ENCODE measurements around the gene FBF1. TPM values are rescaled to one million over a fixed set of nuclear protein-coding genes. Genes with fewer than 3 reads are reported as not detected.
A peak's percentile ranks its signal among the peaks of the same experiment; 100 is the strongest.

The FBF1 gene
- total RNA-seq, 1 donor from 2014 or later = 5.1 TPM

DNA sequence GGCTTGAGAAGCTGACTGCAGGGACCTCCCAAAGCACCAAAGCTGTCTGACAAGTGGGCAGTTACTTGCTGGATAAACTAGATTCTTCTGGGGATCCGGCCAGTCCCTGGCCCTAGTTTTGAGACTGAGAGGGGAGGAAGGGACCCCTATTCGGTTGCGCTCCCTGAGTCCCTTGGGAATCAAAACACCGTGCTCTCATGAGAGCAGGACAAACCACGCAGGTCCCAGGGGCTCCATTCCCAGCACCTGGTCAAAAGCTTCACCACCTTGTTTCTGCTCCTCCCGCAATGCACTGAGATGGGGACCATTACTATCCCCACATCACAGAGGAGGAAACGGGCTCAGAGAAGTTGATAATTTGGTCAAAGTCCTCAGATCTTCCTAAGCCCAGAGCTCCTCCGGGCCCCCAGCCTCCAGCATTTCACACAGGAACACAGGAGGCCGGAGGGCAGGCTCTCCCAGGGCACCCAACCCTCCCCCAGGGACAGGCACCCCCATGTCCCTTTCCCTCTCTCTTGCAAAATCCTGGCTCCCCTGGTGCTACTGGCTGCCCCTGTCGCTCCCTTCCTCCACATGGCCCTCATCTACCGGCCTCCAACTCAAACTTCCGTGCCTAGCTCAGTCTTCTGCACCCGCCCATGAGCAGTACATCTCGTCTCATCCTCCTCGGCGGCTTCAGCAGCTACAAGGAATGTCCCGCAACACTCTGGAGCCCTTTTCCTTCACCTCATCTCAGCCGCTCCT is 47.4 kb downstream of the FBF1 start:
- Mint-ChIP-seq H3K4me1 (ENCODE audit: low read depth, unreplicated experiment) (peaks cover 11% of the 10 kb centered on the region), H3K4me3 (ENCODE audit: unreplicated experiment) (peak overlapping the region; percentile 69)

DNA sequence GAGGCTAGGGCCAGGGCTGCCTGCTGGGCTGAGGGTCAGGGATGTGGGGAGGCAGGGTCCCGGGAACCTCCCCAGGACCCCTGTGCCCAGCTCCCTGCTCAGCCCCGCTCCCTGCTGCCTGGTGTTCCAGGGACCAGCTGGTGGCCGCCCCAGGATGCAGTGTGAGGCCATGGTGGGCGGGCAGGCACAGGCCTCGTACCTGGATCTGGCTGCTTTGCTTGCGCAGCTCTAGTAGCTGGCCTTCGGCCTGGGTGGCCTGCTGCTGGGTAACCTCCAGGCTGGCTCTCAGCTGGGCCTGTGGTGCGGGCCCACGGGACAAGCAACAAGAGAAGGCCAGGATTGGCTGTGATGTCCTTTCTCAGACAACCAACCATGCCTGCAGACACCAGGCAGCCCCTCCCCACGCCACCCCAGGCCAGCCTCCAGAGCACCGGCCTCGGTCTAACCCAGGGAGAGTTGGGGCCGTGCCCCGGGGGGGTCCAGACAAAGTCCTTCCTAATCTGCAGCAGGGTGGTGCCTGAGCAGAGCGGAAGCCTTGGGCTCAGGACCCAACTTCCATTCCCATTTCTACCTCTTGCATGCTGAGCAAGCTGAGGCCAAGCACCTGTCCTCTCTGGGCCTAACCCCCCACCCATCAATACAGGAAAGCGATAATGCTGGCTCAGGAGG is 48.2 kb downstream of the FBF1 start:
- Histone ChIP-seq H3K36me3 (ENCODE audit: insufficient read depth, low read length) (peaks cover 4% of the 10 kb centered on the region), H4K20me1 (ENCODE audit: insufficient read depth, low read length) (peaks cover 26% of the 10 kb centered on the region), H3K9me3 (ENCODE audit: insufficient read depth, low read depth, low read length) (no peaks in the 10 kb centered on the region), H3K9ac (ENCODE audit: low read length) (no peak overlapping the region), H3K27ac (ENCODE audit: low read depth, low read length) (no peak overlapping the region), H2AFZ (ENCODE audit: low read depth, low read length) (no peak overlapping the region), H3K4me2 (ENCODE audit: low read length) (no peak overlapping the region), H3K79me2 (ENCODE audit: insufficient read depth, low read length) (peaks cover 19% of the 10 kb centered on the region), H3K27me3 (ENCODE audit: insufficient read depth, low read length) (no peaks in the 10 kb centered on the region), H3K4me3 (ENCODE audit: insufficient read depth, low read depth, low read length) (no peak overlapping the region), H3K4me1 (ENCODE audit: insufficient read depth, low read length) (peaks cover 12% of the 10 kb centered on the region)
- no peak for FAIRE-seq
- no peak for TF ChIP-seq EZH2 (IDR thresholded peaks at IDR 0.05; ENCODE audit: insufficient read depth, low read length)
- TF ChIP-seq, protein P1, sequence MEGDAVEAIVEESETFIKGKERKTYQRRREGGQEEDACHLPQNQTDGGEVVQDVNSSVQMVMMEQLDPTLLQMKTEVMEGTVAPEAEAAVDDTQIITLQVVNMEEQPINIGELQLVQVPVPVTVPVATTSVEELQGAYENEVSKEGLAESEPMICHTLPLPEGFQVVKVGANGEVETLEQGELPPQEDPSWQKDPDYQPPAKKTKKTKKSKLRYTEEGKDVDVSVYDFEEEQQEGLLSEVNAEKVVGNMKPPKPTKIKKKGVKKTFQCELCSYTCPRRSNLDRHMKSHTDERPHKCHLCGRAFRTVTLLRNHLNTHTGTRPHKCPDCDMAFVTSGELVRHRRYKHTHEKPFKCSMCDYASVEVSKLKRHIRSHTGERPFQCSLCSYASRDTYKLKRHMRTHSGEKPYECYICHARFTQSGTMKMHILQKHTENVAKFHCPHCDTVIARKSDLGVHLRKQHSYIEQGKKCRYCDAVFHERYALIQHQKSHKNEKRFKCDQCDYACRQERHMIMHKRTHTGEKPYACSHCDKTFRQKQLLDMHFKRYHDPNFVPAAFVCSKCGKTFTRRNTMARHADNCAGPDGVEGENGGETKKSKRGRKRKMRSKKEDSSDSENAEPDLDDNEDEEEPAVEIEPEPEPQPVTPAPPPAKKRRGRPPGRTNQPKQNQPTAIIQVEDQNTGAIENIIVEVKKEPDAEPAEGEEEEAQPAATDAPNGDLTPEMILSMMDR (IDR thresholded peaks at IDR 0.05; ENCODE audit: insufficient read depth, low read depth, low read length) = no peak
- H3K27me3 Mint-ChIP-seq (ENCODE audit: low read depth, unreplicated experiment) = no peaks in the 10 kb centered on the region
- H3K27ac Mint-ChIP-seq (ENCODE audit: unreplicated experiment) = no peak overlapping the region
- no peak overlapping the region for H3K4me3 Mint-ChIP-seq (ENCODE audit: unreplicated experiment)
- H3K36me3 Mint-ChIP-seq (ENCODE audit: low read depth, unreplicated experiment) = peaks cover 11% of the 10 kb centered on the region
- no peak for DNase-seq (ENCODE audit: low read depth)
- H3K4me1 Mint-ChIP-seq (ENCODE audit: low read depth, unreplicated experiment) = peaks cover 11% of the 10 kb centered on the region
- no peaks in the 10 kb centered on the region for H3K9me3 Mint-ChIP-seq (ENCODE audit: unreplicated experiment)

More for the DNA sequence above, 47.4 kb downstream of the FBF1 start:
- Mint-ChIP-seq H3K9me3 (ENCODE audit: unreplicated experiment) (no peaks in the 10 kb centered on the region), H3K27ac (ENCODE audit: unreplicated experiment) (no peak overlapping the region), H3K27me3 (ENCODE audit: low read depth, unreplicated experiment) (no peaks in the 10 kb centered on the region), H3K36me3 (ENCODE audit: low read depth, unreplicated experiment) (peaks cover 11% of the 10 kb centered on the region)
- Histone ChIP-seq H3K4me3 (ENCODE audit: insufficient read depth, low read depth, low read length) (no peak overlapping the region), H3K9ac (ENCODE audit: low read length) (no peak overlapping the region), H3K27ac (ENCODE audit: low read depth, low read length) (no peak overlapping the region), H3K9me3 (ENCODE audit: insufficient read depth, low read depth, low read length) (no peaks in the 10 kb centered on the region), H3K4me2 (ENCODE audit: low read length) (no peak overlapping the region), H2AFZ (ENCODE audit: low read depth, low read length) (no peak overlapping the region), H3K27me3 (ENCODE audit: insufficient read depth, low read length) (no peaks in the 10 kb centered on the region), H3K36me3 (ENCODE audit: insufficient read depth, low read length) (peaks cover 4% of the 10 kb centered on the region), H4K20me1 (ENCODE audit: insufficient read depth, low read length) (peaks cover 26% of the 10 kb centered on the region), H3K4me1 (ENCODE audit: insufficient read depth, low read length) (peaks cover 12% of the 10 kb centered on the region), H3K79me2 (ENCODE audit: insufficient read depth, low read length) (peaks cover 19% of the 10 kb centered on the region)
- DNase-seq (ENCODE audit: low read depth) (no peak), FAIRE-seq (no peak)
- TF ChIP-seq, protein P1 (IDR thresholded peaks at IDR 0.05; ENCODE audit: insufficient read depth, low read depth, low read length) = no peak
- no peak for TF ChIP-seq EZH2 (IDR thresholded peaks at IDR 0.05; ENCODE audit: insufficient read depth, low read length)

Data from astrocyte (in vitro differentiated cells and primary cell).